Measurements from ENCODE around the gene HS3ST3A1. TPM values are rescaled to one million over a fixed set of nuclear protein-coding genes. Genes with fewer than 3 reads are reported as not detected.

Gene HS3ST3A1
- total RNA-seq, 1 experiment from 2014 or later, result not detected

DNA sequence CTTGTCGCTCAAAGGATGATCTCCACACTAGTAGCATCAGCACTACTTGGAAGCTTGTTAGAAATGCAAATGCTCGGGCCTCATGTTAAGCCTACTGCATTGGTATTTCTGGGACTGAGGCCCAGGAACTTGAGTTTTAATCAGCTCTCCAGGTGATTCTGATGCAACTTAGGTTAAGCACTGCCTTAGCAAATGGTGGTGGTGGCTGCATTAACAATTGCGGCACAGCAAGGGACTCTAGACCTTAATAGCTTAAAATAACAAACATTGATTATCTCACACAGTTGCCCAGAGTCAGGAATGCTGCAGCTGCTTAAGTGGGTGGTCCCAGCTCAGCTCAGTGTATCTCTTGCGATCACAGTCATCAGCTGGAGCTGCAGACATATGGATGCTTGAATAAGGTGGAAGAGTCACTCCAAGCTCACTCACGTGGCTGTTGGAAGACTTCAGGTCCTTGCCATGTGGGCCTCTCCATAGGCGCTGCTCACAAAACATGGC is 25.8 kb downstream of the HS3ST3A1 start:
- no peaks in the 10 kb centered on the region for H3K9me3 ChIP-seq (ENCODE audit: control insufficient read depth in 1 of 2, insufficient read depth in 1 of 2, low read depth in 1 of 2, low read length in 2 of 2)
- H3K27me3 ChIP-seq (ENCODE audit: insufficient read depth, low read length), result no peaks in the 10 kb centered on the region
- intact Hi-C loops (cut with micrococcal nuclease), result no loop called here
- H3K4me3 ChIP-seq (replicated peaks in 1 of 2; ENCODE audit: low read depth in 1 of 2, low read length in 2 of 2), result no peak overlapping the region
- ATAC-seq, result no peak
- H4K20me1 ChIP-seq (ENCODE audit: insufficient read depth), result no peaks in the 10 kb centered on the region
- H3K36me3 ChIP-seq (ENCODE audit: control insufficient read depth in 1 of 2, insufficient read depth in 2 of 2, low read length in 2 of 2), result no peaks in the 10 kb centered on the region
- H3K9ac ChIP-seq (ENCODE audit: low read length), result no peak overlapping the region
- H3K79me2 ChIP-seq (ENCODE audit: insufficient read depth, low read length), result no peaks in the 10 kb centered on the region
- no peak overlapping the region for H2AFZ ChIP-seq (ENCODE audit: low read depth, low read length, poor library complexity, severe bottlenecking)
- ChIA-PET POLR2A (no interaction called here), CTCF (no interaction called here), RAD21 (ENCODE audit: low non-redundant PET in 1 of 2, low total read pairs in 2 of 2, uncharacterized antibody in 2 of 2, unreplicated experiment in 2 of 2) (no interaction called here)
- H3K9me2 ChIP-seq (ENCODE audit: insufficient read depth), result no peaks in the 10 kb centered on the region
- no TSS peak for BruUV-seq (replicated peaks)
- no peak overlapping the region for H3K27ac ChIP-seq (ENCODE audit: low read depth, low read length)
- TF ChIP-seq, protein P1, sequence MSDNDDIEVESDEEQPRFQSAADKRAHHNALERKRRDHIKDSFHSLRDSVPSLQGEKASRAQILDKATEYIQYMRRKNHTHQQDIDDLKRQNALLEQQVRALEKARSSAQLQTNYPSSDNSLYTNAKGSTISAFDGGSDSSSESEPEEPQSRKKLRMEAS (IDR thresholded peaks at IDR 0.05), result no peak
- TF ChIP-seq, protein P2, sequence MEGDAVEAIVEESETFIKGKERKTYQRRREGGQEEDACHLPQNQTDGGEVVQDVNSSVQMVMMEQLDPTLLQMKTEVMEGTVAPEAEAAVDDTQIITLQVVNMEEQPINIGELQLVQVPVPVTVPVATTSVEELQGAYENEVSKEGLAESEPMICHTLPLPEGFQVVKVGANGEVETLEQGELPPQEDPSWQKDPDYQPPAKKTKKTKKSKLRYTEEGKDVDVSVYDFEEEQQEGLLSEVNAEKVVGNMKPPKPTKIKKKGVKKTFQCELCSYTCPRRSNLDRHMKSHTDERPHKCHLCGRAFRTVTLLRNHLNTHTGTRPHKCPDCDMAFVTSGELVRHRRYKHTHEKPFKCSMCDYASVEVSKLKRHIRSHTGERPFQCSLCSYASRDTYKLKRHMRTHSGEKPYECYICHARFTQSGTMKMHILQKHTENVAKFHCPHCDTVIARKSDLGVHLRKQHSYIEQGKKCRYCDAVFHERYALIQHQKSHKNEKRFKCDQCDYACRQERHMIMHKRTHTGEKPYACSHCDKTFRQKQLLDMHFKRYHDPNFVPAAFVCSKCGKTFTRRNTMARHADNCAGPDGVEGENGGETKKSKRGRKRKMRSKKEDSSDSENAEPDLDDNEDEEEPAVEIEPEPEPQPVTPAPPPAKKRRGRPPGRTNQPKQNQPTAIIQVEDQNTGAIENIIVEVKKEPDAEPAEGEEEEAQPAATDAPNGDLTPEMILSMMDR (IDR thresholded peaks at IDR 0.05 in 2 of 3, conservative IDR thresholded peaks at IDR 0.05 in 1 of 3; ENCODE audit: borderline replicate concordance in 1 of 3, insufficient read depth in 1 of 3, low read depth in 2 of 3, low read length in 2 of 3), result no peak
- TF ChIP-seq YY1 (IDR thresholded peaks at IDR 0.05; ENCODE audit: extremely low read depth, insufficient replicate concordance, low read depth, low read length), result no peak
- TF ChIP-seq EZH2phosphoT487 (IDR thresholded peaks at IDR 0.05; ENCODE audit: borderline replicate concordance), result no peak
- no peak for TF ChIP-seq RAD21 (IDR thresholded peaks at IDR 0.05; ENCODE audit: low read depth)
- no peak for TF ChIP-seq CBX3 (IDR thresholded peaks at IDR 0.05; ENCODE audit: low read depth)
- TF ChIP-seq JUND (IDR thresholded peaks at IDR 0.05), result no peak
- TF ChIP-seq TCF7L2 (IDR thresholded peaks at IDR 0.05; ENCODE audit: borderline replicate concordance, extremely low read depth, insufficient read depth, insufficient read length), result no peak
- TF ChIP-seq, protein P3, sequence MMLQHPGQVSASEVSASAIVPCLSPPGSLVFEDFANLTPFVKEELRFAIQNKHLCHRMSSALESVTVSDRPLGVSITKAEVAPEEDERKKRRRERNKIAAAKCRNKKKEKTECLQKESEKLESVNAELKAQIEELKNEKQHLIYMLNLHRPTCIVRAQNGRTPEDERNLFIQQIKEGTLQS (IDR thresholded peaks at IDR 0.05), result no peak
- no peak for TF ChIP-seq SP1 (IDR thresholded peaks at IDR 0.05; ENCODE audit: low read depth)
- no peak for TF ChIP-seq FOSL1 (IDR thresholded peaks at IDR 0.05; ENCODE audit: low read depth)
- TF ChIP-seq, protein P4, sequence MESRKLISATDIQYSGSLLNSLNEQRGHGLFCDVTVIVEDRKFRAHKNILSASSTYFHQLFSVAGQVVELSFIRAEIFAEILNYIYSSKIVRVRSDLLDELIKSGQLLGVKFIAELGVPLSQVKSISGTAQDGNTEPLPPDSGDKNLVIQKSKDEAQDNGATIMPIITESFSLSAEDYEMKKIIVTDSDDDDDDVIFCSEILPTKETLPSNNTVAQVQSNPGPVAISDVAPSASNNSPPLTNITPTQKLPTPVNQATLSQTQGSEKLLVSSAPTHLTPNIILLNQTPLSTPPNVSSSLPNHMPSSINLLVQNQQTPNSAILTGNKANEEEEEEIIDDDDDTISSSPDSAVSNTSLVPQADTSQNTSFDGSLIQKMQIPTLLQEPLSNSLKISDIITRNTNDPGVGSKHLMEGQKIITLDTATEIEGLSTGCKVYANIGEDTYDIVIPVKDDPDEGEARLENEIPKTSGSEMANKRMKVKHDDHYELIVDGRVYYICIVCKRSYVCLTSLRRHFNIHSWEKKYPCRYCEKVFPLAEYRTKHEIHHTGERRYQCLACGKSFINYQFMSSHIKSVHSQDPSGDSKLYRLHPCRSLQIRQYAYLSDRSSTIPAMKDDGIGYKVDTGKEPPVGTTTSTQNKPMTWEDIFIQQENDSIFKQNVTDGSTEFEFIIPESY (IDR thresholded peaks at IDR 0.05; ENCODE audit: extremely low read depth, insufficient replicate concordance, low read length), result no peak
- TF ChIP-seq POLR2A (IDR thresholded peaks at IDR 0.05; ENCODE audit: borderline replicate concordance, extremely low read depth, insufficient read depth, insufficient read length), result no peak
- TF ChIP-seq SIN3A (IDR thresholded peaks at IDR 0.05; ENCODE audit: low read depth), result no peak
- TF ChIP-seq EGR1 (IDR thresholded peaks at IDR 0.05; ENCODE audit: low read depth), result no peak
- no peak overlapping the region for H3K4me2 ChIP-seq (ENCODE audit: low read length)
- DNase-seq (ENCODE audit: low read depth, low spot score), result no peak
- H3K4me1 ChIP-seq (ENCODE audit: control insufficient read depth in 1 of 2, insufficient read depth in 2 of 2, low read length in 2 of 2), result no peaks in the 10 kb centered on the region
